NK-92 (cell line): Measurements from ENCODE around the gene SLC9A3.

ENCODE experiments used
- DNase-seq: peaks from one replicate; lab custom pipeline; 2025; ENCODE audit not compliant: unreplicated experiment; lab: John Stamatoyannopoulos, UW

SLC9A3 gene

DNA sequence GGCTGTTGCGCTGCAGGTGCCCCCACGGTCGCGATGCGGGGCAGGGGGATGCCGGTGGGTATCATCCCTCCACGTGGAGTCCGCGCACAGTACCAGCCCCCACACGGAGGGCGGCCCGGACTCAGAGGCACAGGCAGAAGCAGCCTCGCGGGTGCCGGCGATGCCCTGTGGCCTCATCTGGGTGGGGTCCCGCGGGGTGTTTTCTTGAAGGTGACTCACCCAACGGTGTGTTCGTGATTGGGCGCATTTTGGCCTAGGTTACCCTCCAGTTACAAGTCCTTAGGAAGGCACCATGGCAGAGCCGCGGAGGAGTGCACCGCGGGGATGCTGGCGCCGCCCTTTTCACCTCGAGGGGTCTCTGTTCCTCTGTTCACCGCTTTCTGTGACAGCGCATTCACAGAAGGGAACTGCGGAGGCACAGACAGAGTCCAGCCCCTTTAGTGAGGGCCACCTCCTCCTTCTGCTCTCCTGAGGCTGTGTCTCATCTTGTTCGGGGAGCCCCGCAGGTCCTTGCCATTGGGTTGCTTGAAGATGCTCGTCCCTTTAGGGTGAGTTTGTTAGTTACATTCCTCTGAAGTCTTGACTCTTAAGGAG is 102.9 kb downstream of the SLC9A3 start:
- no peak for DNase-seq

- DNase-seq: no peak
Measured at GRCh38 chr5:420632-421286, 103.5 kb downstream of the SLC9A3 start.
